Keratinocyte (primary cell): ENCODE data around the gene CRP.

Experiments used
- CTCF ChIP-seq, 3 experiments: IDR thresholded peaks in 1 of 3; conservative IDR thresholded peaks in 1 of 3; optimal IDR thresholded peaks in 1 of 3; 2 replicates in 2 of 3; 3 replicates in 1 of 3; pipeline versions ENCODE3 to v1.5.1; 2011; ENCODE audit warnings: low read length in 3 of 3, mild to moderate bottlenecking in 3 of 3, moderate library complexity in 2 of 3, control low read depth in 1 of 3, inconsistent platforms in 1 of 3; ENCODE audit not compliant: insufficient read depth in 2 of 3; ENCODE audit errors: extremely low read depth in 1 of 3
- EZH2 ChIP-seq: IDR thresholded peaks from one replicate; pipeline ENCODE4 v1.6.1; 2012; ENCODE audit warnings: inconsistent platforms, mild to moderate bottlenecking, low read length, moderate library complexity

GRCh38 chr1:159714529-159714928 is at the start of gene CRP:
- no peak for TF ChIP-seq EZH2
- no peak for TF ChIP-seq CTCF (optimal IDR thresholded peaks at IDR 0.05 in 1 of 3, IDR thresholded peaks at IDR 0.05 in 1 of 3, conservative IDR thresholded peaks at IDR 0.05 in 1 of 3; ENCODE audit: extremely low read depth in 1 of 3, insufficient read depth in 2 of 3, low read length in 3 of 3)
